Testis (tissue), 2 donors: ENCODE data around the gene MAP3K7.

Experiments used
- POLR2A ChIP-seq: fragments of 450-650 bp; IDR thresholded peaks from one replicate; pipeline ENCODE4 v1.6.1; 2017; ENCODE audit warnings: antibody characterized with exemption, mild to moderate bottlenecking, moderate library complexity
- TF ChIP-seq, protein P1 (sequence below), 3 experiments: fragments of 450-650 bp in 2 of 3; fragments of 200-600 bp in 1 of 3; sonication (generic) in 1 of 3; IDR thresholded peaks; one replicate each; pipeline ENCODE4 v1.5.1; 2016 to 2019; ENCODE audit warnings: antibody characterized with exemption in 3 of 3, mild to moderate bottlenecking in 2 of 3, moderate library complexity in 1 of 3

DNA sequence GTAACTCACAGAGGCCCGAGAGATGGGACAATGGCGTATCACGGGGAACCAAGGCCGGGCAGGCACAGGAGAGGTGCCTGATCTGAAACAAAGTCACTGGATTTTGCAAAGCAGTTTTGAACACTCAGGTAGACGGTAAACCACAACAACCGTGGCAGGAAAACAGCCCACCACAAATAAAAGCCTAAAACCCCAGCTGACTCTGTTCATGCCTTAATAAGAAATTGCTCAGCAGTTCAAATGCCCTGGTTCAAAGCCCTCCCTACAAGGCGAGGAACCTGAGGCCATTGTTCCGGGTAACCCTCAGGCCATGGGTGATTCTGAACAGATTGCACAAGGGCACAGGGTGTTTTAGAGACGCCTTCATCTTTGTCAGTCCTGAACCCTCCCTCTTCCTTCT, 114.2 kb downstream of the MAP3K7 start:
- TF ChIP-seq, protein P1, sequence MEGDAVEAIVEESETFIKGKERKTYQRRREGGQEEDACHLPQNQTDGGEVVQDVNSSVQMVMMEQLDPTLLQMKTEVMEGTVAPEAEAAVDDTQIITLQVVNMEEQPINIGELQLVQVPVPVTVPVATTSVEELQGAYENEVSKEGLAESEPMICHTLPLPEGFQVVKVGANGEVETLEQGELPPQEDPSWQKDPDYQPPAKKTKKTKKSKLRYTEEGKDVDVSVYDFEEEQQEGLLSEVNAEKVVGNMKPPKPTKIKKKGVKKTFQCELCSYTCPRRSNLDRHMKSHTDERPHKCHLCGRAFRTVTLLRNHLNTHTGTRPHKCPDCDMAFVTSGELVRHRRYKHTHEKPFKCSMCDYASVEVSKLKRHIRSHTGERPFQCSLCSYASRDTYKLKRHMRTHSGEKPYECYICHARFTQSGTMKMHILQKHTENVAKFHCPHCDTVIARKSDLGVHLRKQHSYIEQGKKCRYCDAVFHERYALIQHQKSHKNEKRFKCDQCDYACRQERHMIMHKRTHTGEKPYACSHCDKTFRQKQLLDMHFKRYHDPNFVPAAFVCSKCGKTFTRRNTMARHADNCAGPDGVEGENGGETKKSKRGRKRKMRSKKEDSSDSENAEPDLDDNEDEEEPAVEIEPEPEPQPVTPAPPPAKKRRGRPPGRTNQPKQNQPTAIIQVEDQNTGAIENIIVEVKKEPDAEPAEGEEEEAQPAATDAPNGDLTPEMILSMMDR (IDR thresholded peaks at IDR 0.05) = no peak
- TF ChIP-seq POLR2A = no peak
